ENCODE results near the gene MANF. TPM values are rescaled to one million over a fixed set of nuclear protein-coding genes. Genes with fewer than 3 reads are reported as not detected.

The MANF gene
- total RNA-seq, 1 experiment from 2014 or later, result 176 TPM

DNA sequence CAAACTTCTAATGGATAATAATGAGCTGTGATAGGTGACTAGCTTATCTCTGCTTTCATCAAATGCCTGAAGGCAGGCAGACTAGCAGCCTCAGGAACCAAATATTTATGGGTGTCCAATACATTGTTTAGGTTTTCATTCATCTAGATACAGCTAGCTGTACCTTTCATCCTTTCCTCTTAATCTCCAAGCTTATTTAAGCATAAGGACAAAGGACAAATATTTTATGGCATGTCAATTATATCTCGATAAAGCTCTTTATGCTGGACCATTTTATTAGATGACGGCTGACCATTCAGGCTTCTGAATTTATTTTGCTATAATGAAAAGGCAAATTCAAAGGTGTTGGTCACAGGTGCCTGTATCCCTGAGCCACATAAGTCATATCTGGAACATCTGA lies 22.9 kb downstream of the MANF start:
- no peaks in the 10 kb centered on the region for H3K27me3 Mint-ChIP-seq (ENCODE audit: unreplicated experiment)
- no TSS peak for BruUV-seq (replicated peaks)
- TF ChIP-seq, protein P1, sequence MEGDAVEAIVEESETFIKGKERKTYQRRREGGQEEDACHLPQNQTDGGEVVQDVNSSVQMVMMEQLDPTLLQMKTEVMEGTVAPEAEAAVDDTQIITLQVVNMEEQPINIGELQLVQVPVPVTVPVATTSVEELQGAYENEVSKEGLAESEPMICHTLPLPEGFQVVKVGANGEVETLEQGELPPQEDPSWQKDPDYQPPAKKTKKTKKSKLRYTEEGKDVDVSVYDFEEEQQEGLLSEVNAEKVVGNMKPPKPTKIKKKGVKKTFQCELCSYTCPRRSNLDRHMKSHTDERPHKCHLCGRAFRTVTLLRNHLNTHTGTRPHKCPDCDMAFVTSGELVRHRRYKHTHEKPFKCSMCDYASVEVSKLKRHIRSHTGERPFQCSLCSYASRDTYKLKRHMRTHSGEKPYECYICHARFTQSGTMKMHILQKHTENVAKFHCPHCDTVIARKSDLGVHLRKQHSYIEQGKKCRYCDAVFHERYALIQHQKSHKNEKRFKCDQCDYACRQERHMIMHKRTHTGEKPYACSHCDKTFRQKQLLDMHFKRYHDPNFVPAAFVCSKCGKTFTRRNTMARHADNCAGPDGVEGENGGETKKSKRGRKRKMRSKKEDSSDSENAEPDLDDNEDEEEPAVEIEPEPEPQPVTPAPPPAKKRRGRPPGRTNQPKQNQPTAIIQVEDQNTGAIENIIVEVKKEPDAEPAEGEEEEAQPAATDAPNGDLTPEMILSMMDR (IDR thresholded peaks at IDR 0.05; ENCODE audit: unreplicated experiment), result no peak
- intact Hi-C loops (cut with micrococcal nuclease; ENCODE audit: unreplicated experiment), result no loop called here
- H3K27ac Mint-ChIP-seq (ENCODE audit: unreplicated experiment), result no peak overlapping the region
- no peak overlapping the region for H3K4me3 Mint-ChIP-seq (ENCODE audit: low read depth, unreplicated experiment)
- CTCF ChIA-PET, result interaction anchor here (0.6 kb wide), 2 partner anchors 92 to 622 kb away, joined by 5 to 6 read pairs; no protein-coding TSS in a partner anchor
- no peaks in the 10 kb centered on the region for H3K9me3 Mint-ChIP-seq (ENCODE audit: low read depth, unreplicated experiment)
- H3K4me1 Mint-ChIP-seq (ENCODE audit: low read depth, unreplicated experiment), result no peaks in the 10 kb centered on the region
- DNase-seq, result no peak
- H3K36me3 Mint-ChIP-seq (ENCODE audit: insufficient read depth, unreplicated experiment), result no peaks in the 10 kb centered on the region

DNA sequence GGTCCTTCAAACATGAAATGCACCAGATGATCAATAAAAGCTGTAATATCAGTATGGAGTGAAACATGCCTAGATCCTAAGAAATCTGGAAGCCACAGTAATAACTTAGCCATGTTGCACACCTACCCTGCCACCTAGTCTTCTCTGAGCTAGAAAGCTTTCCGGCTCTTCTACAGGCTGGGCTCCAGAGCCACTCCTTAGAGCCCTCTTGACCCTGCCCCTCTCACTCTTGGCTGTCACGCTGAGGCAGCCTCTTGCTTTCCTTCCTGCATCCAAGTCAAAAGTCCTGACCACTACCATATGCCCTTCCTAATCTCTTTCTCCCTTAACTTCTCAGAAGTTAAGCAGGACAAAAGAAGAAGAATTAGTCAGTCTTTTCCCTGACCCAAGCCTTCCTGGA lies 23.7 kb downstream of the MANF start:
- no peak overlapping the region for H3K27ac Mint-ChIP-seq (ENCODE audit: unreplicated experiment)
- intact Hi-C loops (cut with micrococcal nuclease; ENCODE audit: unreplicated experiment), result no loop called here
- no peaks in the 10 kb centered on the region for H3K9me3 Mint-ChIP-seq (ENCODE audit: low read depth, unreplicated experiment)
- DNase-seq, result no peak
- CTCF ChIA-PET, result no interaction called here
- H3K4me1 Mint-ChIP-seq (ENCODE audit: low read depth, unreplicated experiment), result no peaks in the 10 kb centered on the region
- H3K27me3 Mint-ChIP-seq (ENCODE audit: unreplicated experiment), result no peaks in the 10 kb centered on the region
- no TSS peak for BruUV-seq (replicated peaks)
- H3K4me3 Mint-ChIP-seq (ENCODE audit: low read depth, unreplicated experiment), result no peak overlapping the region
- TF ChIP-seq, protein P1 (IDR thresholded peaks at IDR 0.05; ENCODE audit: unreplicated experiment), result no peak
- peaks cover 4% of the 10 kb centered on the region for H3K36me3 Mint-ChIP-seq (ENCODE audit: insufficient read depth, unreplicated experiment)

DNA sequence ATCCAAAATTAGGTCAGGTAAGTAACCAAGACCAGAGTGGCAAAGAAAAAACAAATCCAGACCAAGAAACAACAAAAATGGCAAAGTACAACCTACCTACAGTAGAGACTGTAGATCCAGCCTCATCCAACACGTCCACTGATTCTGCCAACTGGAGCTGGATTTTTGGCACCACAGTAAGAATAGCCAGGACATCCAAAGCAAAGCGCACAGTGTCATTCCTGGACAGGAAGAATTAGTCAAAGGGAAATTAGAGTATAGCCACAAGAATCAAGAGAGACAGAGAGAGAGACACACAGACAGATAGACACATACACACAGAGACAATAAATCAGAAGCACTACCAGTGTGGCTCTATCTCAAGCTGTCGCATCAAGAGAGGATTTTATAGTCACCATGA lies 37.1 kb downstream of the MANF start:
- H3K36me3 Mint-ChIP-seq (ENCODE audit: insufficient read depth, unreplicated experiment), result peaks cover 30% of the 10 kb centered on the region
- H3K4me3 Mint-ChIP-seq (ENCODE audit: low read depth, unreplicated experiment), result no peak overlapping the region
- H3K4me1 Mint-ChIP-seq (ENCODE audit: low read depth, unreplicated experiment), result no peaks in the 10 kb centered on the region
- H3K27me3 Mint-ChIP-seq (ENCODE audit: unreplicated experiment), result no peaks in the 10 kb centered on the region
- no peaks in the 10 kb centered on the region for H3K9me3 Mint-ChIP-seq (ENCODE audit: low read depth, unreplicated experiment)
- TF ChIP-seq, protein P1 (IDR thresholded peaks at IDR 0.05; ENCODE audit: unreplicated experiment), result no peak
- BruUV-seq (replicated peaks), result no TSS peak
- DNase-seq, result no peak
- H3K27ac Mint-ChIP-seq (ENCODE audit: unreplicated experiment), result no peak overlapping the region
- intact Hi-C loops (cut with micrococcal nuclease; ENCODE audit: unreplicated experiment), result no loop called here
- CTCF ChIA-PET, result no interaction called here

DNA sequence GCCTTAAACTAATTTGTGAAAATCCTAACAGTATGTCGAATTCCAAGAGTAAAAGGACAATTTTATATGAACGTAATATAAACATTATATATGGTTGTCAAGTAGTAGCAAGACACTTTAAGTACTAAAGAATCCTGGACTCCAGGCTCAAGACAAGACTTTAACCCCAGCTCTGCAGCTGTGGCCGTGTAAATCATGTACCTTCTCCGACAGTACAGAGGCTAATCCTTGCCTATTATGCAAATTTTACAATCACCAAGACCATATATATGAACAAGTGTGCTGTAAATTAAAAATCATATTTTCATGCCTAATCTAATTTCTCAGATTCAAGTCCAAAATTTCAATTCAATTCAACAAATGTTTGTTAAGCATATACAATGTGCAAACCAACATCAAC lies 41.8 kb downstream of the MANF start:
- CTCF ChIA-PET, result no interaction called here
- H3K4me1 Mint-ChIP-seq (ENCODE audit: low read depth, unreplicated experiment), result no peaks in the 10 kb centered on the region
- DNase-seq, result no peak
- H3K27me3 Mint-ChIP-seq (ENCODE audit: unreplicated experiment), result no peaks in the 10 kb centered on the region
- H3K4me3 Mint-ChIP-seq (ENCODE audit: low read depth, unreplicated experiment), result no peak overlapping the region
- H3K36me3 Mint-ChIP-seq (ENCODE audit: insufficient read depth, unreplicated experiment), result peaks cover 36% of the 10 kb centered on the region
- no peaks in the 10 kb centered on the region for H3K9me3 Mint-ChIP-seq (ENCODE audit: low read depth, unreplicated experiment)
- TF ChIP-seq, protein P1 (IDR thresholded peaks at IDR 0.05; ENCODE audit: unreplicated experiment), result no peak
- BruUV-seq (replicated peaks), result no TSS peak
- no peak overlapping the region for H3K27ac Mint-ChIP-seq (ENCODE audit: unreplicated experiment)
- intact Hi-C loops (cut with micrococcal nuclease; ENCODE audit: unreplicated experiment), result no loop called here
